ENCODE data around the gene ALPL.

The ALPL gene

GRCh38 chr1:21576031-21576797 is 67.0 kb downstream of the ALPL start:
- FAIRE-seq = no peak
- DNase-seq (ENCODE audit: low spot score) = no peak

GRCh38 chr1:21576798-21577187 is 67.6 kb downstream of the ALPL start:
- FAIRE-seq (no peak), DNase-seq (ENCODE audit: low spot score) (no peak)

- DNase-seq (ENCODE audit: low spot score) (no peak), FAIRE-seq (no peak)
Observed at GRCh38 chr1:21577324-21577723, 68.1 kb downstream of the ALPL start.

GRCh38 chr1:21577933-21578332 is 68.7 kb downstream of the ALPL start:
- DNase-seq (ENCODE audit: low spot score) (no peak), FAIRE-seq (no peak)

GRCh38 chr1:21579791-21580190 is 70.6 kb downstream of the ALPL start:
- FAIRE-seq (no peak), DNase-seq (ENCODE audit: low spot score) (no peak)

- no peak for DNase-seq (ENCODE audit: low spot score)
- FAIRE-seq = no peak
Observed at GRCh38 chr1:21584096-21584495, 74.9 kb downstream of the ALPL start.

- no peak for FAIRE-seq
- DNase-seq (ENCODE audit: low spot score) = peak; percentile 35
Observed at GRCh38 chr1:21585037-21585436, 75.8 kb downstream of the ALPL start.

GRCh38 chr1:21586222-21586621 is 77.0 kb downstream of the ALPL start:
- FAIRE-seq (no peak), DNase-seq (ENCODE audit: low spot score) (no peak)

GRCh38 chr1:21586846-21587601 is 77.8 kb downstream of the ALPL start:
- DNase-seq (ENCODE audit: low spot score) = peak; percentile 94
- FAIRE-seq = no peak

GRCh38 chr1:21587602-21587953 is 78.4 kb downstream of the ALPL start:
- DNase-seq (ENCODE audit: low spot score) = no peak
- FAIRE-seq = no peak

GRCh38 chr1:21589618-21590017 is 80.4 kb downstream of the ALPL start:
- FAIRE-seq = no peak

GRCh38 chr1:21590126-21590880 is 81.1 kb downstream of the ALPL start:
- DNase-seq (ENCODE audit: low spot score) = no peak
- FAIRE-seq = no peak

More at GRCh38 chr1:21589618-21590017, 80.4 kb downstream of the ALPL start:
- no peak for DNase-seq (ENCODE audit: low spot score)

- DNase-seq (ENCODE audit: low spot score) (no peak), FAIRE-seq (no peak)
Observed at GRCh38 chr1:21590934-21591333, 81.7 kb downstream of the ALPL start.

- DNase-seq (ENCODE audit: low spot score) (no peak), FAIRE-seq (no peak)
Observed at GRCh38 chr1:21592086-21592865, 83.1 kb downstream of the ALPL start.

- DNase-seq (ENCODE audit: low spot score) = no peak
- FAIRE-seq = no peak
Observed at GRCh38 chr1:21593231-21593630, 84.0 kb downstream of the ALPL start.

- FAIRE-seq (no peak), DNase-seq (ENCODE audit: low spot score) (no peak)
Observed at GRCh38 chr1:21594501-21594900, 85.3 kb downstream of the ALPL start.

GRCh38 chr1:21594935-21595897 is 86.0 kb downstream of the ALPL start:
- DNase-seq (ENCODE audit: low spot score) (peak; percentile 60), FAIRE-seq (no peak)

- FAIRE-seq (no peak), DNase-seq (ENCODE audit: low spot score) (no peak)
Observed at GRCh38 chr1:21596174-21596573, 87.0 kb downstream of the ALPL start.

GRCh38 chr1:21596628-21597027 is 87.4 kb downstream of the ALPL start:
- DNase-seq (ENCODE audit: low spot score) = no peak
- no peak for FAIRE-seq

GRCh38 chr1:21597753-21598152 is 88.5 kb downstream of the ALPL start:
- FAIRE-seq (no peak), DNase-seq (ENCODE audit: low spot score) (no peak)

Data from urothelium cell line (cell line).